Panc1 (cell line): ENCODE data around the gene ZBTB7B. TPM values are rescaled to one million over a fixed set of nuclear protein-coding genes. Genes with fewer than 3 reads are reported as not detected.

Source experiments
- ATAC-seq: fragments of 200-7000 bp; cut with Tn5 transposase; 2 replicates; pipeline ENCODE4 v1.9.1; 2020; ENCODE audit warnings: mild to moderate bottlenecking, moderate library complexity
- BruUV-seq: library from RNA; stranded (reverse); fragments of 400-500 nt; replicated peaks from 2 replicates; lab custom pipeline; 2021; lab: Mats Ljungman, UMichigan
- CTCF ChIA-PET: fragments of 300-600 bp; sonication (Branson Sonifier 250); formaldehyde crosslinking; loops from one replicate; lab custom pipeline; 2022; ENCODE audit warnings: antibody characterized with exemption; lab: Charles Lee
- POLR2A ChIA-PET: fragments of 300-600 bp; sonication (Branson Sonifier 250); formaldehyde crosslinking; loops from one replicate; lab custom pipeline; 2022; ENCODE audit warnings: antibody characterized with exemption; lab: Charles Lee
- DNase-seq: peaks from one replicate; pipeline ENCODE4 v3.0.0-alpha.2; 2010; ENCODE audit warnings: low read depth, low spot score
- H3K27ac ChIP-seq: 2 replicates; pipeline ENCODE4 v1.5.1; 2011; ENCODE audit warnings: mild to moderate bottlenecking, low read length, inconsistent platforms
- H3K27me3 ChIP-seq: fragments of 200-500 bp; sonication (Bioruptor generic); 2 replicates; pipeline ENCODE4 v1.6.0; 2014; ENCODE audit warnings: low read length, inconsistent platforms; ENCODE audit not compliant: control insufficient read depth, insufficient read depth
- H3K36me3 ChIP-seq: fragments of 200-500 bp; sonication (Bioruptor generic); 2 replicates; pipeline ENCODE4 v1.5.1; 2014; ENCODE audit warnings: inconsistent platforms, mild to moderate bottlenecking, low read length, moderate library complexity; ENCODE audit not compliant: control insufficient read depth, insufficient read depth
- H3K4me1 ChIP-seq: 2 replicates; pipeline ENCODE4 v1.5.1; 2011; ENCODE audit warnings: inconsistent platforms, mild to moderate bottlenecking, low read length, moderate library complexity; ENCODE audit not compliant: control insufficient read depth, insufficient read depth
- H3K4me3 ChIP-seq, 2 experiments: 2 replicates each; pipeline ENCODE4 v1.5.1; 2011 to 2012; ENCODE audit warnings: low read depth in 2 of 2, low read length in 2 of 2, mild to moderate bottlenecking in 2 of 2, inconsistent platforms in 1 of 2, moderate library complexity in 1 of 2
- H3K9me3 ChIP-seq: fragments of 200-500 bp; sonication (Bioruptor generic); 2 replicates; pipeline ENCODE4 v1.5.1; 2014; ENCODE audit warnings: low read depth, mild to moderate bottlenecking, inconsistent platforms, low read length, moderate library complexity; ENCODE audit not compliant: control insufficient read depth, insufficient read depth
- CTCF ChIP-seq: fragments of 450-650 bp; IDR thresholded peaks from 2 replicates; pipeline ENCODE4 v1.5.1; 2017; ENCODE audit warnings: mild to moderate bottlenecking
- POLR2AphosphoS5 ChIP-seq: IDR thresholded peaks from 2 replicates; pipeline ENCODE4 v1.6.1; 2012; ENCODE audit warnings: mild to moderate bottlenecking, low read depth, low read length, moderate library complexity
- REST ChIP-seq, 2 experiments: IDR thresholded peaks; 2 replicates each; pipeline ENCODE4 v1.6.1; 2011 to 2012; ENCODE audit warnings: low read depth in 2 of 2, control low read depth in 1 of 2, low read length in 1 of 2, mild to moderate bottlenecking in 1 of 2, moderate library complexity in 1 of 2; ENCODE audit not compliant: insufficient read depth in 1 of 2
- SIN3A ChIP-seq: IDR thresholded peaks from 2 replicates; pipeline ENCODE4 v1.6.1; 2012; ENCODE audit warnings: low read depth, mild to moderate bottlenecking, low read length, moderate library complexity, borderline replicate concordance; ENCODE audit not compliant: insufficient read depth
- TCF7L2 ChIP-seq: IDR thresholded peaks from 2 replicates; pipeline ENCODE4 v1.6.1; 2011; ENCODE audit warnings: mild to moderate bottlenecking, low read depth, low read length, inconsistent platforms
- in situ Hi-C: cut with HindIII; loops from 2 replicates; pipeline ENCODE4 v1.10.0; 2016; ENCODE audit warnings: low sequenced_read_pairs, low pct_unique_long_range_greater_than_20kb
- intact Hi-C: fragments of 100-400 bp; cut with micrococcal nuclease; formaldehyde crosslinking; loops from one replicate; pipeline ENCODE4 v1.10.0; 2022; ENCODE audit not compliant: unreplicated experiment
- total RNA-seq: library from RNA; stranded (reverse); gene quantifications from one replicate; pipeline ENCODE4 v1.2.1, GENCODE V29; 2021; ENCODE audit not compliant: unreplicated experiment

ZBTB7B gene
- total RNA-seq, 1 experiment from 2014 or later, result 55.8 TPM

- H3K4me1 ChIP-seq, result peaks cover 31% of the 10 kb centered on the region
- ATAC-seq (peak; percentile 92), DNase-seq (no peak)
- CTCF ChIA-PET, result interaction anchor here (0.5 to 1.5 kb wide), 12 partner anchors 15 to 204 kb away, joined by 3 to 16 read pairs (median 4); partner anchors contain the start of genes LENEP, SHC1 and ZBTB7B
- no peaks in the 10 kb centered on the region for H3K9me3 ChIP-seq
- intact Hi-C loops, result no loop called here
- peak overlapping the region; percentile 78 for H3K27ac ChIP-seq
- POLR2A ChIA-PET, result interaction anchor here (0.6 kb wide), 1 partner anchor 15 kb away, joined by 11 read pairs; no protein-coding TSS in a partner anchor
- in situ Hi-C loops, result no loop called here
- no TSS peak for BruUV-seq
- peak overlapping the region; percentile 32 to 38 for H3K4me3 ChIP-seq
- TF ChIP-seq TCF7L2 (no peak), CTCF (peak; percentile 100), SIN3A (peak; percentile 59; the same call in 1 of the 2 replicates), POLR2AphosphoS5 (peak; percentile 80), REST (IDR thresholded peaks at IDR 0.05; ENCODE audit: insufficient read depth in 1 of 2, low read depth in 2 of 2, low read length in 1 of 2) (0 out of 4 replicates have a peak, but pooled peaks of 1 of the 2 experiments have one; percentile 40)
- 0 out of 2 replicates have a peak, but pooled peaks cover 7% of the 10 kb centered on the region for H3K36me3 ChIP-seq
- no peaks in the 10 kb centered on the region for H3K27me3 ChIP-seq
Observed at GRCh38 chr1:155017041-155017945, 14.7 kb downstream of the ZBTB7B start.

- Histone ChIP-seq H3K4me3 (peak overlapping the region; percentile 32 to 38), H3K9me3 (no peaks in the 10 kb centered on the region), H3K27me3 (no peaks in the 10 kb centered on the region), H3K27ac (peak overlapping the region; percentile 78), H3K36me3 (0 out of 2 replicates have a peak, but pooled peaks cover 7% of the 10 kb centered on the region), H3K4me1 (peaks cover 26% of the 10 kb centered on the region)
- ChIA-PET POLR2A (interaction anchor here (0.6 kb wide), 1 partner anchor 14 kb away, joined by 11 read pairs; no protein-coding TSS in a partner anchor), CTCF (interaction anchor here (0.5 to 1.5 kb wide), 7 partner anchors 16 to 205 kb away, joined by 3 to 16 read pairs (median 5); partner anchors contain the start of genes SHC1 and ZBTB7B)
- TF ChIP-seq CTCF (no peak), REST (IDR thresholded peaks at IDR 0.05; ENCODE audit: insufficient read depth in 1 of 2, low read depth in 2 of 2, low read length in 1 of 2) (no peak), TCF7L2 (no peak), SIN3A (no peak), POLR2AphosphoS5 (no peak; the same call in 1 of the 2 replicates)
- in situ Hi-C loops (no loop called here), intact Hi-C loops (no loop called here)
- BruUV-seq, result no TSS peak
- no peak for DNase-seq
- ATAC-seq, result no peak; the same call in 1 of the 2 replicates
Observed at GRCh38 chr1:155017946-155018316, 15.3 kb downstream of the ZBTB7B start.
